Measurements from ENCODE around the gene IPMK.

The IPMK gene

DNA sequence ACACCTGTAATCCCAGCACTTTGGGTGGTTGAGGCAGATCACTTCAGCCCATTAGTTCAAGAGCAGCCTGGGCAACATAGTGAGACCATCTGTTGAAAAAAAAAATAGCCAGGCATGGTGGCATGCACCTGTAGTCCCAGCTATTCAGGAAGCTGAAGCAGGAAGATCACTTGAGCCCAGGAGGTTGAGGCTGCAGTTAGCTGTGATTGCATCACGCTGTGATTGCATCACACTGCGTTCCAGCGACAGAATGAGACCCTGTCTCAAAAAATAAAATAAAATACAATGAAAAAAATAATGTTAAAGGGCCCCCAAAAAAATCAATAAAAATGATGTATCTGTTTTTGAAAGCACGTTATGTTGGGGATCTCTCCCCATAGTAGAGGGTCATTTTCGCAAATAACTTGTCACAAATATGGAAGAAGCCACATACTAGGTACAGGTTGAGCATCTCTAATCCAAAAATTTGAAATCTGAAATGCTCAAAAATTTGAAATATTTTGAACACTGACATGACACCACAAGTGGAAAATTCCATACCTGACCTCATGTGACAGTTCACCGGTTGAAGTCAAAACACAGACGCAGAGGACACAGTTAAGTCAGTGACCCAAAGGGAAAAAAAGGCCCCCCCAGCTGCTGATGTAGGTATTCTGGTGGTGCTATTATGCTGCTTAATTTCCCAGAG, 10.7 kb upstream of the IPMK start:
- Mint-ChIP-seq H3K9me3 (no peaks in the 10 kb centered on the region), H3K4me3 (no peak overlapping the region), H3K27ac (no peak overlapping the region), H3K27me3 (no peaks in the 10 kb centered on the region), H3K36me3 (peaks cover 13% of the 10 kb centered on the region), H3K4me1 (peaks cover 46% of the 10 kb centered on the region)

DNA sequence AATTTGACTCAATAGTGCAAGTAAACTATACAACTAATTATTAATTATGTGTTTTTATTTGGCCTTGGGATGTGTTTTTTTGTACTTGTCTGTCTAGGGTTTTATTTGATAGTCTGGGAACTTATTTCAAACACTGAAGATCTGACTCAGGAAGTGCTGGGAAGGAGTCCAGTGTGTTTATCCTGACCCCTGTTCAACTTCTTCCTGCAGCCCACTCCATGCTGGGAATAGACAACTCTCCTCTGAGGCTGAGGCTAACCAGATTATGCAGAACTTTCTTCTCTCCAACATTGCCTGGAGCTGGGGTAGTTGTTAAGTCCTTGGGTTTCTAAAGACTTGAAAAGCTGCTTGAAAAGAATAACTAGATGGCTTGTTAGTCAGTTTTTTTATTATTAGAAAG, 8.2 kb upstream of the IPMK start:
- Mint-ChIP-seq H3K4me1 (peaks cover 32% of the 10 kb centered on the region), H3K36me3 (peaks cover 15% of the 10 kb centered on the region), H3K9me3 (no peaks in the 10 kb centered on the region)

DNA sequence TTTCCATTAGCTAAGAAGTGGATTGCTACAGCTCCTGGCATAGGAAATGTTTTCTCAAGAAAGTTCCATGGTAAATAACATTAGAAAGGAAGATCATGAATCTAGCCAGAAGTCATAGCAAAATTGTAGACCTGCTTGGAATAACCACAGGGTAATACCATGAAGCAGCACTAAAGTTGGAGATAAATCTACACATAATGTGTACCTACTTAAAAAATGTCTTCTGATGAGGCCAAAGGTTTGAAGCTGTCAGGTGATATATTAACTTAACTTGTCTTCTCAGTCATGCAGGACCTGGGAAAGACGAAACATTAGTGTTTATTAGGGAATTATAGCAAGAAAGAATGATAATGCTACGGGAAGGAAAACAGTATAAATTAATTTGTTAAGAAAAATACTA, 7.6 kb upstream of the IPMK start:
- Mint-ChIP-seq H3K27me3 (no peaks in the 10 kb centered on the region), H3K9me3 (no peaks in the 10 kb centered on the region), H3K36me3 (peaks cover 9% of the 10 kb centered on the region), H3K4me1 (peaks cover 31% of the 10 kb centered on the region), H3K27ac (no peak overlapping the region), H3K4me3 (no peak overlapping the region)

More for the DNA sequence above, 8.2 kb upstream of the IPMK start:
- no peak overlapping the region for H3K4me3 Mint-ChIP-seq
- no peak overlapping the region for H3K27ac Mint-ChIP-seq
- H3K27me3 Mint-ChIP-seq: no peaks in the 10 kb centered on the region

DNA sequence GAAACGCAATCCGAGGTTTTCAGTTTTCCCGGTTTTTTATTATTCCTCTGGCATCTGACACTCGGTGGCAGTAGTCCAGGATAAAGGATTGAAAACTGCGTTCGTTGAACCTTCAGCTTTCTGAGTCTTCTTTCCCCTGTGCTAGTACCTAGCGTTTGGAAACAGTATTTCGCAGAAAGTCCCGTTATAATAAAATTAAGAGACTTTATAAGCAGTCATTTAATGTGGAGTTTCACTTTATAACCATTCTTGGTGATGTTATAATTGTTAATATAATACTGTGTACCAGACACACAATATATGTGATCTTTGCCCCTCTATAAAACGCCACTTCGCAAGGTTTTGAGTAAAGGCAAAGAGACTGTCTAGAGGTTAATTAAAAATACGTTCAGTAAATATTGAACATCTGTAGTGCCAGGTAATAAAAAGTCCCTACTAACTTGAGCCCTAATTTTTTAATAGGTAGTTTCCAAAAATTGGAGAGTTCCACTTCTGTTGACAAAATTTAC, 2.1 kb upstream of the IPMK start:
- Mint-ChIP-seq H3K27ac (no peak overlapping the region), H3K9me3 (no peaks in the 10 kb centered on the region), H3K36me3 (peaks cover 5% of the 10 kb centered on the region), H3K4me3 (peak overlapping the region; percentile 97), H3K27me3 (no peaks in the 10 kb centered on the region), H3K4me1 (peaks cover 43% of the 10 kb centered on the region)

DNA sequence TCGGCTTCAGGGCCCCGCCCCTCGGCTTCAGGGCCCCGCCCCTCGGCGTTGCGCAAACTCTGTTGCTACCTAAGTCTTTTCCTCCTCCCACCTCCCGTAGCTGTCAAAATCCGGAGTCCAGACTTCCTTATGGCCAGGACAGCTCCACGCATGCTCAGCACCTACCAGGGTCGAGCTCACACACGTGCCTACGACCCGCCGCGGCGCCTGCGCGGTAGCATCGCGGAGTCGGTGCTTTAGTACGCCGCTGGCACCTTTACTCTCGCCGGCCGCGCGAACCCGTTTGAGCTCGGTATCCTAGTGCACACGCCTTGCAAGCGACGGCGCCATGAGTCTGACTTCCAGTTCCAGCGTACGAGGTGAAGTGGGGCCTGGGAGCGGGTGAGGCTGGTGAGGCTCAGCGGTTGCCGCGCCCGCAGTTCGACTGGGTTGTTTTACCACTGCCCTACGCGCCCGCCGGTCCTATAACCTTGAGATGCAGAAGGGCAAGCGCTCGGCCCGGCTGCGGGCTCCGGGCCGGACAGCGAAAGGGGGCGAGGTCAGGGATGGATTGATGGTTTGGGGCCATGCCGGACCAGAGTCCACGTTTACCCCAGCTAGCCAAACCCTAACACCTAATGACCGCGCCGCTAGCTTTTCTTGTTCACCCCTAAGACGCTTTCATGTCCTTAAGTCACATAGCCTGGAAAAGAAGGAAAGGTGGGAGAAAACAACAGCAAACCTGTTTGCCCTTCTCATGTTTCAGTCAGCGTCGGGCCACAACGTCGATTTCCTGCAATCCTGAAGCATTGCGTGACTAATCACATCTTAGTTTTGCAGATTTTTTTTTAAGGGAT, 1.5 kb upstream of the IPMK start, which contains the start of gene CISD1:
Gene CISD1 (plus strand): TSS at position 217 of the 836 bp plus-strand sequence. CDS start 112 bp downstream, at position 329.
- peak within 1 kb of the TSS; percentile 98 for H3K27ac Mint-ChIP-seq
- peak within 1 kb of the TSS; percentile 97 for H3K4me3 Mint-ChIP-seq
- H3K4me1 Mint-ChIP-seq: peaks cover 45% of the 10 kb centered on the region
- H3K9me3 Mint-ChIP-seq: no peaks in the 10 kb centered on the region
- peaks cover 5% of the 10 kb centered on the region for H3K36me3 Mint-ChIP-seq
- H3K27me3 Mint-ChIP-seq: no peaks in the 10 kb centered on the region

DNA sequence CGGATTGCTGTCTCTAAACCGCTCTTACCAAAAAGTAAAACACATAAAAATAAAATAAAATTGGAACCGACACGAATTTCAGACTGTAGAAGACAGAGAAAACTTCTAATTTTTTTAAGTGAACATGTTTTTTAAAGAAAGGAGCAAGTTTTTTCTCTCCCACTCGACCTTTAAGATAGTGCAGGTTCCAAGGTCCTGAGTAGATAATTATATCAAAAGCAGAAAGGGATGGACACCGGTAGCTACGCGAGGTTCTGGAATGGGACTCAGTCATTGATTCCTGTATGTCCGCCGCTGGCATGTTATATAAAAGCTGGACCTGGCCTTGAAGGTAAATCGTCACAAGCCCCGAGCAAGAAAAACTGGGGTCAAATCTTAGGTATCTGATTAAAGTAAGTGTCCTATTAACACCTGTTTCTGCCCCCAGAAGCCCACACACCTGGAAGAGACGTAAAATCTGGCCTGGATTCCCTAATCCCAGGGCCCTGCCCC, 806 bp upstream of the IPMK start:
- peaks cover 5% of the 10 kb centered on the region for H3K36me3 Mint-ChIP-seq
- H3K27ac Mint-ChIP-seq: peak overlapping the region; percentile 98
- H3K4me3 Mint-ChIP-seq: peak overlapping the region; percentile 97
- no peaks in the 10 kb centered on the region for H3K27me3 Mint-ChIP-seq
- no peaks in the 10 kb centered on the region for H3K9me3 Mint-ChIP-seq
- peaks cover 49% of the 10 kb centered on the region for H3K4me1 Mint-ChIP-seq

DNA sequence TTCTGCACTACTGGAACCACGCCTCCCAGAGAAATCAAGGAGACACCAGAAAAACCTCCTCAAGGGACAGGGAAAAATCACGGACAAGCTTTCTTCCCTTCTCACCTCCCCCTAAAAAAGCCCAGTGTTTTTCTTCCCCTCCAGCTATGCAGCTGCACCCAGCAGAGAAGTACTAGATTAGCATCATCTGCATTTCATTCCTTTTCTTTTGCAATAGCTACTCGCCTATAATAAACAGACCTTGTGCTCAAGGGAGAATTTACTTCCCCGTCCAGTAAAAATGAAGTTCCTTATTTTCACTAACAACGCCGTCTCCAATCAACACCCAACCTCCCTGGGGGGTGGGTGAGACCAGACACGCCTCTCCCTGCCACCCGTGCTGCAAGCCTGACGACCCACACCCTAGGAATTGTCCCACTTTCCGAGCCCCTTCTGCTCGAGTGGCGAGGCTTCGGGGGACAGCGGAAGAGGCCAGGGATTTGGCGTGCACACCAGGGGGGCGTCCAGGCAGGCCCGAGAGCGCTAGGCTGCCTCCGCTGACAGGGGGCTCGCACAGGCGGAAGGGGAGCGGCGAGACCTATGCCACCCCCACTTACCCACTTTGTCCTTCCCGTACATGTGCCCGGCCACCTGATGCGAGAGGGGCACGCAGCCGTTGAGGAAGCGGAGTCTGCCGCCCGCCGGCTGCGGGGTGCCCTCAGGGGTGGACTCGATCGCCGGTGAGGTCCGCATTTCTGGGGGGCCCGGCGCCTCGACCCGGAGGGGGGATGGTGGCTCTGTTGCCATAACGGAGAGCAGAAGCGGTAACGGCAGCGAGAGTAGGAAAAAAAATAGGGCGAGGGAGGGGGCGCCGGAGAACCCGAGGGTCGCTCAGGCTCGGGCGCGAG, 625 bp downstream of the IPMK start:
- Mint-ChIP-seq H3K36me3 (peaks cover 1% of the 10 kb centered on the region), H3K4me1 (peaks cover 53% of the 10 kb centered on the region), H3K27me3 (no peaks in the 10 kb centered on the region), H3K4me3 (peak overlapping the region; percentile 97), H3K9me3 (no peaks in the 10 kb centered on the region), H3K27ac (peak overlapping the region; percentile 89)

DNA sequence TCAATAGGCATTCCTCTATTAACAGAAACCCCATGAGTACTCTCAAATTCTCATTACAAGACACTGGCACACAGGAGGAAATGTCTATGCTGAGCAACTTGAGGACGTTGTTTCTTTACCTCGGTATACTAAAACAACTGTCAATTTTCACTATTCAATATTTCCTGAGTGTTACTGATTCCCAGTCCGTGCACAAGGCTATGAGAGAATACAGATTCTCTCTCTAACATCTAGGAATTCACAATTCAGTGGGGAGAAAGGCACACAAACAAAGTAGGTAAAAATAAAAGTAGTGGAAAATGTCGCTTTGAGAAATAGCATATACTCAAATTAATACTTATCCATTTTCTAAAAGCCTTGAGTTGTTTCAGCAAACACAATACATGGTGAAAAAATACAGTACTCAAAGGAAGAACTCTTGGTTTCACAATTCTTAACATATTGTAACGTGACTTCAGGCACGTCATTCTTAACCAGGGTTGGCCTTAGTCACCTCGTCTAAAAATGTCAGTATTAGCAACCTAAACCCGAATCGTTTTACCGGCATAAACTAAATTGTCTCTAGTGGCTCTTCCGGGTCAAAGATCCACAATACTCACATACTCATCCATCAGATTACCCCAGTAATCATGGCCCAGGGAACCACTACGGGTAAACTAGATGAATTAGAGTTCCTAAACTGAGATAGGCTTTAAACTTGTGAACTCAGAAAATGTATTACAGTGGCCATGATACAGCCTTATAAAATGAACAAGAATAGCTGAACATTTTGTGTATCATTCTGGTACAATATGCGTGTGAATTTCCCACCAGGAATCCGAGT, 1.5 kb downstream of the IPMK start:
- H3K4me1 Mint-ChIP-seq: peaks cover 49% of the 10 kb centered on the region
- peak overlapping the region; percentile 97 for H3K4me3 Mint-ChIP-seq
- no peaks in the 10 kb centered on the region for H3K27me3 Mint-ChIP-seq
- no peaks in the 10 kb centered on the region for H3K36me3 Mint-ChIP-seq
- no peaks in the 10 kb centered on the region for H3K9me3 Mint-ChIP-seq
- H3K27ac Mint-ChIP-seq: peak overlapping the region; percentile 89

DNA sequence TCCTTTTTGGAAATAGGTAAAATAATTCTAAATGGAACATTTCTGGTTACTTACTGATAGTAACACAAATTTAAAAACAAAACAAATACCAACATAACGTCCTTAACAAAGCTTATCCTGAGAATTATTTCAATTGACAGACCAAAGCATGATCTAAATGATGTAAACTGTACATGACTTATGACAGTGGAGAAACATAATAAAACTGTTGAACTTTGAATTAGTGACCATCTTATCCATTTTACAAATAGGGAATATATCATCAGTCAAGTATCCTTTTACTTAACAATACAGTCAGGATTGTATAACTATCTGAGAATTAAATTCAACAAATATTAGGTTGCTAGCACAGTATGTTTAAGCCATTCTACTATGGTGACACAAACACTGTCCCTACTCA, 2.4 kb downstream of the IPMK start:
- Mint-ChIP-seq H3K27me3 (no peaks in the 10 kb centered on the region), H3K4me1 (peaks cover 52% of the 10 kb centered on the region), H3K9me3 (no peaks in the 10 kb centered on the region), H3K4me3 (peak overlapping the region; percentile 97), H3K27ac (no peak overlapping the region), H3K36me3 (no peaks in the 10 kb centered on the region)

DNA sequence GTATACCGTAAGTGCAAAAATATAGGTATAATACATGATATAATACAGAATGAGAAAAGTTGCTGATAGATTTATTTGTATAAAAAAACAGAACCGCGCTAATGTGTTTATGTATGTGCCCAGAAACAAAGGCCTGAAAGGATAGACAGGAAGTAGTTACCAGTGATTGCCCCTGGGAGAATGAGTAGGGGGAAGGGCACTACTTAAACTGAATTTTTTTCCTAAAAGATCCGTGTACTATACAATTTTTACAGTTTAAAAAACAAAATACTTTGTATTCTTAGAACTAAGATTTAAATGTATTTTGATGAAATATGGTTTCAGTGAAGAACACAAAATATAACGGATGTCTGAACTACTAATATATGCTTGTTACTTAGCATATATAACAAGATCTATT, 2.9 kb downstream of the IPMK start:
- Mint-ChIP-seq H3K27me3 (no peaks in the 10 kb centered on the region), H3K9me3 (no peaks in the 10 kb centered on the region), H3K27ac (no peak overlapping the region), H3K4me1 (peaks cover 56% of the 10 kb centered on the region), H3K36me3 (no peaks in the 10 kb centered on the region), H3K4me3 (no peak overlapping the region)

DNA sequence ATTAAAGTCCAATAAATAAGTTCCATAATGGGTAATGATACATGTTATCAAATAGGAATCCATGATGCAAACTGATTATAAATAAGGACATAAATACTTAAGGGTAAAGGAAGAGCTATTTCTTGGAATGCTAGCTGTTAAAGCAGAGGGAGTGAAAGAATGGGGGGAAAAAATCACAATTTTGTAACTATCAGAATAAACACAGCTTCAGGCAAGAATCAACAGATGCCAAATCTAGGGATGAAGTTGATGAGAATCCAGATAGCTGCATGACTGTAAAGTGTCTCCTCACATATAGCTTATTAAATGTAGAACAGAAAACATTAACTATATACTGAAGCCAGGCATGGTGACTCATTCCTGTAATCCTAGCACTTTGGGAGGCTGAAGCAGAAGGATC, 4.9 kb downstream of the IPMK start:
- no peaks in the 10 kb centered on the region for H3K9me3 Mint-ChIP-seq
- peaks cover 60% of the 10 kb centered on the region for H3K4me1 Mint-ChIP-seq
- H3K27ac Mint-ChIP-seq: no peak overlapping the region
- no peaks in the 10 kb centered on the region for H3K27me3 Mint-ChIP-seq
- H3K4me3 Mint-ChIP-seq: no peak overlapping the region
- peaks cover 3% of the 10 kb centered on the region for H3K36me3 Mint-ChIP-seq

DNA sequence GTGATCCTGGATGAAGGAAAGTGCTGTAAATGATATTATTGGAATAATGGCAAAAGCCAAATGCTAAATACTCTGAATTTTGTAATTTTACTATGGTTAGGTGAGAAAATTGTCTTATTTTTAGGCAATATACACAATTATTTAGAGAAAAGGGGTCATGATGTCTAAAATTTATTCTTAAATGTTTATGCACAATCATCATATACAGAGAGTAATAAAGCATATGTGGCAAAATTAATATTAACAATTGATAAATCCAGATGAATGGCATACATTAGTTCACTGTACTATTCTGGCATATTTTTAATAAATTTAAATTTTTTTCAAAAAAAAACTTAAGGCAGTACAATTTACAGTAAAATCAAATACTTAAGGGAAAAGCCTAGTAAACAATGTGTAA, 7.4 kb downstream of the IPMK start:
- Mint-ChIP-seq H3K36me3 (peaks cover 12% of the 10 kb centered on the region), H3K27ac (peak overlapping the region; percentile 8), H3K9me3 (no peaks in the 10 kb centered on the region), H3K27me3 (no peaks in the 10 kb centered on the region), H3K4me1 (peaks cover 52% of the 10 kb centered on the region), H3K4me3 (no peak overlapping the region)

DNA sequence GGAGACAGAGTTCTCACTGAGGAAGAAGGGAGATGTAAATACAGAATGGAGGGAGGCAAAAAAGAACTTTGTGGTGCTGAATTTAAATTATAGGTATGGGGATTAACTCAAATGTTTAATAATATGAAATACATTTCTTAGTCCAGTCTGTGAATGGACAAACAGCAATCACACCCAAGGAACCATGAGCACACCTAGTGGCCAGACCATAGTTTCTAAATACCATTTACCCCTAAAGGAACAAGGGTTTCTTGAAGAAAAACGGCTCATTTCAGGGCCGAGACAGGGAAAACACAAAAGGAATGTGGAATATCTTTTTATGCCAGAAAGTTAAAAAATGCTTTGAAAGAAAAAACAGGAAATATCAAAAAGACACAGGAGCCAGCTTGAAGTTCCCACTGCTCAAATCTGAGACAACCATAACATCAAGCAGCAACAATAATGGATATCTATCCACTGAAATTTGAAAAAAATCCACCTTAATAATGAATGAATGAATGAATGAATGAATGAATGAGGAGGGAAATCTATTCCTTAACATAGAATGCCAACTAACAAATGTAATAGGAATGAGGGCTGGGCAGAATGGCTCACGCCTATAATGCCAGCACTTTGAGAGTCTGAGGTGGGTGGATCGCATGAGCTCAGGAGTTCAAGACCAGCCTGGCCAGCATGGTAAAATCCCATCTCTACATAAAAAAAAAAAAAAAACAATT, 8.6 kb downstream of the IPMK start:
- no peak overlapping the region for H3K4me3 Mint-ChIP-seq
- H3K27me3 Mint-ChIP-seq: no peaks in the 10 kb centered on the region
- H3K36me3 Mint-ChIP-seq: peaks cover 16% of the 10 kb centered on the region
- H3K9me3 Mint-ChIP-seq: peaks cover 4% of the 10 kb centered on the region
- peaks cover 42% of the 10 kb centered on the region for H3K4me1 Mint-ChIP-seq
- no peak overlapping the region for H3K27ac Mint-ChIP-seq

Data from activated naive CD4-positive, alpha-beta T cell treated with anti-CD3 and anti-CD28 coated beads, Interleukin-2, amount 50 U/mL, for 24 hours (primary cell).